ENCODE data around the gene VCPKMT. TPM values are rescaled to one million over a fixed set of nuclear protein-coding genes. Genes with fewer than 3 reads are reported as not detected.
A peak's percentile ranks its signal among the peaks of the same experiment; 100 is the strongest.

VCPKMT gene
- total RNA-seq, 2 donors from 2014 or later: 24.5 to 26.3 TPM

DNA sequence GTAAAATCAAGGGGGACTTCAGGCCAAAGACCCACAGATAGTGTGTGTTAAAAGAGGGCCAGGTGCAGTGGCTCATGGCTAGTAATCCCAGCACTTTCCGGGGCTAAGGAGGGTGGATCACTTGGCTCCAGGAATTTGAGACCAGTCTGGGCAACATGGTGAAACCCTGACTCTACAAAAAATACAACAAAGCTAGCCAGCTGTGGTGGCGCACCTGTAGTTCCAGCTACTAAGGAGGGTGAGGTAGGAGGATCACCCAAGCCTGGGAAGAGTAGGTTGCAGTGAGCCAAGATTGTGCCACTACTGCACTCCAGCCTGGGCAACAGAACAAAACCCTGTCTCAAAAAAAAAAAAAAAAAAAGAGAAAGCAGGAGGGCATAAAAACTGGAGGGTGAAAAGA lies 8.5 kb downstream of the VCPKMT start:
- Mint-ChIP-seq H3K4me1 (peaks cover 5% of the 10 kb centered on the region), H3K36me3 (ENCODE audit: low read depth) (peaks cover 3% of the 10 kb centered on the region), H3K27ac (peak overlapping the region; percentile 21), H3K27me3 (no peaks in the 10 kb centered on the region), H3K4me3 (no peak overlapping the region)
- no peak for ATAC-seq
- H3K9me3 ChIP-seq (ENCODE audit: control insufficient read depth, low read length, poor library complexity, severe bottlenecking): no peaks in the 10 kb centered on the region
- no peak for DNase-seq

GRCh38 chr14:50106178-50106577 lies 10.2 kb downstream of the VCPKMT start:
- peaks cover 3% of the 10 kb centered on the region for H3K36me3 Mint-ChIP-seq (ENCODE audit: low read depth)
- H3K27ac Mint-ChIP-seq: no peak overlapping the region
- no peaks in the 10 kb centered on the region for H3K27me3 Mint-ChIP-seq
- H3K4me3 Mint-ChIP-seq: no peak overlapping the region
- H3K4me1 Mint-ChIP-seq: peaks cover 5% of the 10 kb centered on the region
- no peak for ATAC-seq
- DNase-seq: no peak
- H3K9me3 ChIP-seq (ENCODE audit: control insufficient read depth, low read length, poor library complexity, severe bottlenecking): no peaks in the 10 kb centered on the region

- Mint-ChIP-seq H3K4me3 (no peak overlapping the region), H3K27me3 (no peaks in the 10 kb centered on the region), H3K4me1 (peaks cover 16% of the 10 kb centered on the region), H3K27ac (peak overlapping the region; percentile 59), H3K36me3 (ENCODE audit: low read depth) (peaks cover 3% of the 10 kb centered on the region)
- no peak for DNase-seq
- no peaks in the 10 kb centered on the region for H3K9me3 ChIP-seq (ENCODE audit: control insufficient read depth, low read length, poor library complexity, severe bottlenecking)
- ATAC-seq: no peak
These were observed 12.8 kb downstream of the VCPKMT start for GRCh38 chr14:50103558-50103957.

DNA sequence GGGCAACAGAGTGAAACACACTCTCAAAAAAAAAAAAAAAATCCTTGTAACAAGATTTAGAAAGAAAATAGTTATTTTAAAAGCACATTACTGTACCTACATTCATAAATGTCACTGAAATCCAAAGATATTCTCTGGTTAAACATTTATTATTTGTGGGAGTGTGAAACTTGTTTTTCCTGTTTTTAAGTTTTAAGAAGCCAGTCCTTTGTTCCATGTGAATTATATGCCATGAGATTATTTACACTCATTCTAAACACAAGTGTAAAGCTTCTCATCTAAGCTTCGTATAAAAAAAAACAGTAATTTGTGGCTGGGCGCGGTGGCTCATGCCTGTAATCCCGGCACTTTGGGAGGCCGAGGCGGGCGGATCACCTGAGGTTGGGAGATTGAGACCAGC lies 15.0 kb downstream of the VCPKMT start:
- Mint-ChIP-seq H3K4me1 (peaks cover 23% of the 10 kb centered on the region), H3K27ac (no peak overlapping the region), H3K36me3 (ENCODE audit: low read depth) (peaks cover 3% of the 10 kb centered on the region), H3K4me3 (no peak overlapping the region), H3K27me3 (no peaks in the 10 kb centered on the region)
- H3K9me3 ChIP-seq (ENCODE audit: control insufficient read depth, low read length, poor library complexity, severe bottlenecking): no peaks in the 10 kb centered on the region
- no peak for ATAC-seq
- no peak for DNase-seq

DNA sequence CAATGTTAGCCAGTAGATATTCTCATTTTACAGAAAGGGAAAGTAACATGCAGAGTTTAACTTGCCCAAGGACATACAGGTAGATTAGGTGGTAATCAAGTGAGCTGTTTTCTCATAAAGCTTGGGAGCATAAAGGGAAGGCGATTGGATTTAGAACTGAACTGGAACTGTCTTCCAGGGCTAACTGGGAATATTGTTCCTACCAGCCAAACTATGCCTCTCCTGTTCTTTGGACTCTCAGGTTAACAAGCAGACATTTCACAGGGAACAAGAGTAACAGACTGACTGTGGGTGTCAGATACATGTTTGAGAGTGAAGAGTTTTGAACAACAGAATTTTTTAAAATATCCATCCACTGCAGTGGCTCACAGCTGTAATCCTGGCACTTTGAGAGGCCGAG lies 15.6 kb downstream of the VCPKMT start:
- H3K9me3 ChIP-seq (ENCODE audit: control insufficient read depth, low read length, poor library complexity, severe bottlenecking): no peaks in the 10 kb centered on the region
- peaks cover 5% of the 10 kb centered on the region for H3K36me3 Mint-ChIP-seq (ENCODE audit: low read depth)
- no peak overlapping the region for H3K27ac Mint-ChIP-seq
- DNase-seq (no peak), ATAC-seq (no peak)
- H3K4me1 Mint-ChIP-seq: peaks cover 28% of the 10 kb centered on the region
- no peak overlapping the region for H3K4me3 Mint-ChIP-seq
- no peaks in the 10 kb centered on the region for H3K27me3 Mint-ChIP-seq

DNA sequence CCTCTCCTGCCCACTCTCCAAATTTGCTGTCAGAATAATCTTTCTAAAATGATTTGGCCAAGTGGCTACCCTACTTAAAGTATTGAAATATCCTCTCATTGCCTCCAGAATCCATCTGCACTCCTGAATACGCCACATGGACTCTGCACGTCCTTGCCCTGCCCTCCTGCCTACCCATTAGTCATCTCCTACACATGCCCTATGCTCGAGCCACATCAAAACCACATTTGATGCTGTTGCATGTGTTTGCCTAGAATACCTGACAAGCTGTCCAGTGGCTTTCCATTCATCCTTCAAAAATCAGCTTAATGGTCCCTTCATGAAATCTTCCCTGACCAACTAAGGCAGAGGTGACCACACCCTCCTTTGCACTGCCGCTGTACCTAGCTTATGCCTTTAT lies 17.0 kb downstream of the VCPKMT start:
- peak overlapping the region; percentile 92 for H3K27ac Mint-ChIP-seq
- ATAC-seq: no peak
- no peak for DNase-seq

GRCh38 chr14:50095895-50096294 lies 20.5 kb downstream of the VCPKMT start:
- H3K27ac Mint-ChIP-seq: peak overlapping the region; percentile 71
- DNase-seq (no peak), ATAC-seq (peak; percentile 87)
- peaks cover 36% of the 10 kb centered on the region for H3K4me1 Mint-ChIP-seq
- no peaks in the 10 kb centered on the region for H3K9me3 ChIP-seq (ENCODE audit: control insufficient read depth, low read length, poor library complexity, severe bottlenecking)
- no peaks in the 10 kb centered on the region for H3K27me3 Mint-ChIP-seq
- peak overlapping the region; percentile 81 for H3K4me3 Mint-ChIP-seq
- H3K36me3 Mint-ChIP-seq (ENCODE audit: low read depth): peaks cover 7% of the 10 kb centered on the region

More for the DNA sequence above, 17.0 kb downstream of the VCPKMT start:
- Mint-ChIP-seq H3K4me3 (peak overlapping the region; percentile 13), H3K36me3 (ENCODE audit: low read depth) (peaks cover 7% of the 10 kb centered on the region), H3K4me1 (peaks cover 31% of the 10 kb centered on the region), H3K27me3 (no peaks in the 10 kb centered on the region)
- H3K9me3 ChIP-seq (ENCODE audit: control insufficient read depth, low read length, poor library complexity, severe bottlenecking): no peaks in the 10 kb centered on the region

DNA sequence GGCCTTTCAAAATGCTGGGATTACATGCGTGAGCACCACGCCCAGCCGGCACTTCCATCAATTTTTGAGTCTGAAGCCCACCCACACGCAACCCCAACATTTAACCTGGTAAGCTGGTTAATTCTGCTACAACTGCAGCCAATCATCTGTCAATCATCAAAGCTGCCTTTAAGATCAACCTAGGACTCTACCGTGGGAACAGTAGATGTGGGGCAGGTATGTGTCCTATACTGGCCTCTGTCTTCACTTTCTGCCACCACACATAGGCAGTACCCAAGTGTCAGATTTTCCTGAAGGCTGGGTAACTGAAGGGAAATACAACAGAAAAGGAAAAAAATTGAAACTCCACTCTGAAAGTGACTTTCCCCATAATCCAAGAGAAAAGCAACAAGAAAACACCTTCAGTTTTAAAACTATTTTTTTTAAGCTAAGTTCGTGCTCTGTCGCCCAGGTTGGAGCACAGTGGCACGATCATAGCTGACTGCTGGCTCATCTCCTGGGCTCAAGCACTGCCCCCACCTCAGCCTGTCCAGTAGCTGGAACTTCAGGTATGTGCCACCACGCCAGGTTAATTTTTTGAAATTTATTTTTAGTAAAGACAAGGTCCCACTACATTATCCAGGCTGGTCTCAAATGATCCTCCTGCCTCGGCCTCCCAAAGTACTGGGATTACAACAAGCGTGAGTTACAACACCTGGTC lies 22.2 kb downstream of the VCPKMT start:
- no peak overlapping the region for H3K4me3 Mint-ChIP-seq
- peaks cover 32% of the 10 kb centered on the region for H3K4me1 Mint-ChIP-seq
- ATAC-seq: no peak

DNA sequence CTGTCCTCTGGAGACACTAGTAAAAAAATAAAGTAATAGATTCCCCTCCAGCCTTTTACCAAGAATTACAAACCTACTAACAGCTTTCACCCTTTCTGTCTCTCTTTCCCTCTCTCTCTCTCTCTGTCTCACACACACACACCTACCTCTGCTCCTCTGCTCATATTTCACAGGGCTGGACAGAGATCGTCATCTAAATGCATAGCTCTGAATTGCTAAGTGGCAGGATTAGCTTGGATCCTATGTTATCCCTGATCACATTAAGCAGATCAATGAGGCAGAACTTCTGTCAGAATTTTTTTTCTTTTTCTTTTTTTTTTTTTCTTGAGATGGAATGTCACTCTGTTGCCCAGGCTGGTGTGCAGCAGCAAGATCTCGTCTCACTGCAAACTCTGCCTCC lies 22.9 kb downstream of the VCPKMT start:
- ATAC-seq (no peak), DNase-seq (no peak)
- no peak overlapping the region for H3K27ac Mint-ChIP-seq
- no peaks in the 10 kb centered on the region for H3K9me3 ChIP-seq (ENCODE audit: control insufficient read depth, low read length, poor library complexity, severe bottlenecking)
- H3K27me3 Mint-ChIP-seq: no peaks in the 10 kb centered on the region
- H3K4me3 Mint-ChIP-seq: no peak overlapping the region
- peaks cover 30% of the 10 kb centered on the region for H3K4me1 Mint-ChIP-seq
- H3K36me3 Mint-ChIP-seq (ENCODE audit: low read depth): peaks cover 7% of the 10 kb centered on the region

More for the DNA sequence above, 22.2 kb downstream of the VCPKMT start:
- H3K27ac Mint-ChIP-seq: no peak overlapping the region
- H3K36me3 Mint-ChIP-seq (ENCODE audit: low read depth): peaks cover 7% of the 10 kb centered on the region
- no peak for DNase-seq
- H3K27me3 Mint-ChIP-seq: no peaks in the 10 kb centered on the region
- no peaks in the 10 kb centered on the region for H3K9me3 ChIP-seq (ENCODE audit: control insufficient read depth, low read length, poor library complexity, severe bottlenecking)

GRCh38 chr14:50092006-50092555 lies 24.3 kb downstream of the VCPKMT start:
- H3K27me3 Mint-ChIP-seq: no peaks in the 10 kb centered on the region
- no peak for DNase-seq
- H3K36me3 Mint-ChIP-seq (ENCODE audit: low read depth): peaks cover 7% of the 10 kb centered on the region
- H3K27ac Mint-ChIP-seq: no peak overlapping the region
- H3K9me3 ChIP-seq (ENCODE audit: control insufficient read depth, low read length, poor library complexity, severe bottlenecking): no peaks in the 10 kb centered on the region
- no peak overlapping the region for H3K4me3 Mint-ChIP-seq
- H3K4me1 Mint-ChIP-seq: peaks cover 41% of the 10 kb centered on the region
- ATAC-seq: no peak

DNA sequence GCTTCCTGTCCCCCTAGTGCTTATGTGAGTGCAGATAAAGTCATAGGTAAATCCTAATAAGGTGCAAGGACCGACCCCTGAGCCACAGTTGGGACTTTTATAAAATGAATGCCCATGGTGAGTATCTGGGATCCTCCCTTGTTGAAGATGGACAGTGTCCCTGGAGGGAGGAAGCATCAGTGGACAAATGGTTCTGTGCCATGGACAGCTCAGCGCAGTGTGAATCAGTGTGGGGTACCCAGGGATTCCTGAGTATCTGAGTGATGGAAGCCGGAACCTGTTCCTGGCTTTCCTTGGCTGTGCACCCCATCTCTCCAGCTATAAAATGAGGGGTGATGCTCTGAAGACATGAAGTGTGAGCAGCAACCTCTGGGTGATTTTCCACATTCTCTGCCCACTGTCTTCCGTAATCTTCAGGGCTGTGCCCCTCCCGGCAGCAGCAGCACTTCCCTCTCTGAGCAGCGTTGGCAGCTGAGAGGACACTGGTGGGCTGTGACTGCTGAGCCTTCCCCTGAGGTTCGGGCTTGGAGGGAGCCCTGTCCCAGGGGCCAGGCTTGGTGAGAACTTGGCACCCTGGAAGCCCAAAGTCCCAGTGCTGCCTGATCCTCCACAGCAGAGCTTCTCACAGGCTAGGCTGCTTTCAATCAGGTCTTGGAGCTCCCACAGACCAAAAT lies 25.0 kb downstream of the VCPKMT start:
- H3K27me3 Mint-ChIP-seq: no peaks in the 10 kb centered on the region
- H3K27ac Mint-ChIP-seq: no peak overlapping the region
- no peak overlapping the region for H3K4me3 Mint-ChIP-seq
- no peak for ATAC-seq
- H3K36me3 Mint-ChIP-seq (ENCODE audit: low read depth): peaks cover 7% of the 10 kb centered on the region
- no peaks in the 10 kb centered on the region for H3K9me3 ChIP-seq (ENCODE audit: control insufficient read depth, low read length, poor library complexity, severe bottlenecking)
- no peak for DNase-seq
- peaks cover 36% of the 10 kb centered on the region for H3K4me1 Mint-ChIP-seq

DNA sequence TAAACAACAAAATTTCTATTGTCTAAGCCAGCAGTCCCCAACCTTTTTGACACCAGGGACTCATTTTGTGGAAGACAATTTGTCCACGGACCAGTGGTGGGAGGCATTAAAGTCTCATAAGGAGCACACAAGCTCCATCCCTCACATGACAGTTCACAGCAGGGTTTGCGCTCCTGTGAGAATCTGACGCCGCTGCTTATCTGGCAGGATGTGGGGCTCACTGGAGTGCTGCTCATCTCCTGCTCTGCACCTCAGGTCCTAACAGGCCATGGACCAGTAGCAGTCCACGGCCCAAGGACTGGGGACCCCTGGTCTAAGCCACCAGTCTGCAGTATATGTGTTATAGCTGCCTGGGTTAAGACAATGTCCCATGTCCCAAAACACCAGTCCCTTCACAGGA lies 27.2 kb downstream of the VCPKMT start:
- H3K4me3 Mint-ChIP-seq: no peak overlapping the region
- no peaks in the 10 kb centered on the region for H3K9me3 ChIP-seq (ENCODE audit: control insufficient read depth, low read length, poor library complexity, severe bottlenecking)
- H3K36me3 Mint-ChIP-seq (ENCODE audit: low read depth): peaks cover 3% of the 10 kb centered on the region
- H3K27ac Mint-ChIP-seq: peak overlapping the region; percentile 84
- peaks cover 50% of the 10 kb centered on the region for H3K4me1 Mint-ChIP-seq
- no peak for DNase-seq
- ATAC-seq: no peak
- no peaks in the 10 kb centered on the region for H3K27me3 Mint-ChIP-seq

DNA sequence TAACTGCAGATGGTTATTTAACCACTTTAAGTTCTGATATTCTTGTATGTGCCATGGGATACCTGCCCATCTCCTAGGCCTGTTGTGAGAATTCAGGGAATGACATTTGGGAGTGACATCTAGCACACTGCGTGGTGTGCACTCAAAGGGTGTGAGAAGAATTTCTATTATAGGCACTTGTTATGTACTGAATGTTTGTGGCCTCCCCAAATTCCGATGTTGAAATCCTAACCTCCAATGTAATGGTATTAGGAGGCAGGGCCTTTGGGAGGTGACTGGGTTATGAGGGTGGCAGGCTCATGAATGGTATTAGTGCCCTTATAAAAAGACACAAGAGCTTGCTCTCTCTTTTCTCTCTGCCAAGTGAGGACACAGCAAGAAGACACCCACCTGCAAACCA lies 27.6 kb downstream of the VCPKMT start:
- peaks cover 3% of the 10 kb centered on the region for H3K36me3 Mint-ChIP-seq (ENCODE audit: low read depth)
- no peaks in the 10 kb centered on the region for H3K9me3 ChIP-seq (ENCODE audit: control insufficient read depth, low read length, poor library complexity, severe bottlenecking)
- no peaks in the 10 kb centered on the region for H3K27me3 Mint-ChIP-seq
- H3K4me3 Mint-ChIP-seq: no peak overlapping the region
- ATAC-seq (no peak), DNase-seq (no peak)
- peak overlapping the region; percentile 84 for H3K27ac Mint-ChIP-seq
- peaks cover 50% of the 10 kb centered on the region for H3K4me1 Mint-ChIP-seq
